ENCODE measurements around the gene GNG7. TPM values are rescaled to one million over a fixed set of nuclear protein-coding genes. Genes with fewer than 3 reads are reported as not detected.
"Not testable (repeated sequence)": the region's sequence is repeated elsewhere in the genome, so short reads cannot be mapped to it uniquely, and the experiment has no call there.

Gene GNG7
- total RNA-seq, 2 experiments from 2014 or later, result not detected

- peaks cover 18% of the 10 kb centered on the region for H3K4me1 Mint-ChIP-seq
- ATAC-seq (peak; percentile 2), DNase-seq (peak; percentile 78)
- H3K4me3 Mint-ChIP-seq, result peak overlapping the region; percentile 100
- H3K36me3 Mint-ChIP-seq, result peaks cover 24% of the 10 kb centered on the region
- H3K9me3 Mint-ChIP-seq (ENCODE audit: low read depth), result no peaks in the 10 kb centered on the region
- peaks cover 3% of the 10 kb centered on the region for H3K27me3 Mint-ChIP-seq
- CTCF ChIA-PET, result interaction anchor here (0.8 to 6.2 kb wide), 11 partner anchors 18 to 161 kb away, joined by 3 to 257 read pairs (median 12); partner anchors contain the start of gene LMNB2
- peak overlapping the region; percentile 65 for H3K27ac Mint-ChIP-seq
These were observed 227.3 kb downstream of the GNG7 start for GRCh38 chr19:2475018-2475701.

GRCh38 chr19:2474232-2475017, 228.1 kb downstream of the GNG7 start:
- peak overlapping the region; percentile 100 for H3K4me3 Mint-ChIP-seq
- ATAC-seq, result peak; percentile 38
- H3K27me3 Mint-ChIP-seq, result peaks cover 3% of the 10 kb centered on the region
- no peaks in the 10 kb centered on the region for H3K9me3 Mint-ChIP-seq (ENCODE audit: low read depth)
- CTCF ChIA-PET, result interaction anchor here (0.6 to 9.0 kb wide), 12 partner anchors 10 to 235 kb away, joined by 3 to 257 read pairs (median 8); no protein-coding TSS in a partner anchor
- peaks cover 24% of the 10 kb centered on the region for H3K36me3 Mint-ChIP-seq
- peak; percentile 90 for DNase-seq
- H3K4me1 Mint-ChIP-seq, result peaks cover 20% of the 10 kb centered on the region
- H3K27ac Mint-ChIP-seq, result peak overlapping the region; percentile 54

GRCh38 chr19:2469915-2470200, 232.6 kb downstream of the GNG7 start:
- H3K4me3 Mint-ChIP-seq; ATAC-seq; H3K27ac Mint-ChIP-seq; H3K36me3 Mint-ChIP-seq; H3K9me3 Mint-ChIP-seq (ENCODE audit: low read depth); H3K27me3 Mint-ChIP-seq; DNase-seq: not testable (repeated sequence)
- CTCF ChIA-PET, result interaction anchor here (1.0 to 9.0 kb wide), 4 partner anchors 109 to 280 kb away, joined by 3 to 88 read pairs (median 29); no protein-coding TSS in a partner anchor
- peaks cover 19% of the 10 kb centered on the region for H3K4me1 Mint-ChIP-seq

- Mint-ChIP-seq H3K27me3 (peaks cover 3% of the 10 kb centered on the region), H3K27ac (peak overlapping the region; percentile 42), H3K4me1 (peaks cover 16% of the 10 kb centered on the region), H3K4me3 (no peak overlapping the region), H3K36me3 (no peaks in the 10 kb centered on the region), H3K9me3 (ENCODE audit: low read depth) (no peaks in the 10 kb centered on the region)
- CTCF ChIA-PET, result interaction anchor here (1.0 to 9.0 kb wide), 8 partner anchors 110 to 280 kb away, joined by 3 to 88 read pairs (median 3); no protein-coding TSS in a partner anchor
- ATAC-seq (peak; percentile 51), DNase-seq (peak; percentile 62)
These were observed 233.2 kb downstream of the GNG7 start for GRCh38 chr19:2469102-2469914.

- CTCF ChIA-PET, result interaction anchor here (0.6 to 9.0 kb wide), 9 partner anchors 105 to 169 kb away, joined by 3 to 88 read pairs (median 3); no protein-coding TSS in a partner anchor
- no peak for ATAC-seq
- Mint-ChIP-seq H3K27me3 (peaks cover 3% of the 10 kb centered on the region), H3K9me3 (ENCODE audit: low read depth) (no peaks in the 10 kb centered on the region), H3K4me3 (no peak overlapping the region), H3K4me1 (peaks cover 13% of the 10 kb centered on the region), H3K27ac (peak overlapping the region; percentile 39), H3K36me3 (no peaks in the 10 kb centered on the region)
- DNase-seq, result no peak
These were observed 233.9 kb downstream of the GNG7 start for GRCh38 chr19:2468596-2468995.

GRCh38 chr19:2464389-2464788, 238.1 kb downstream of the GNG7 start:
- H3K4me1 Mint-ChIP-seq, result peaks cover 19% of the 10 kb centered on the region
- no peak for ATAC-seq
- H3K9me3 Mint-ChIP-seq (ENCODE audit: low read depth), result no peaks in the 10 kb centered on the region
- no peak for DNase-seq
- CTCF ChIA-PET, result interaction anchor here (0.8 to 5.0 kb wide), 5 partner anchors 10 to 173 kb away, joined by 3 to 28 read pairs (median 4); partner anchors contain the start of gene GADD45B
- no peaks in the 10 kb centered on the region for H3K36me3 Mint-ChIP-seq
- no peak overlapping the region for H3K27ac Mint-ChIP-seq
- no peaks in the 10 kb centered on the region for H3K27me3 Mint-ChIP-seq
- H3K4me3 Mint-ChIP-seq, result no peak overlapping the region

- H3K4me1 Mint-ChIP-seq, result peaks cover 13% of the 10 kb centered on the region
- ATAC-seq; H3K27me3 Mint-ChIP-seq; H3K9me3 Mint-ChIP-seq (ENCODE audit: low read depth); H3K36me3 Mint-ChIP-seq; DNase-seq; H3K27ac Mint-ChIP-seq: not testable (repeated sequence)
- CTCF ChIA-PET, result interaction anchor here (1.1 to 5.0 kb wide), 6 partner anchors 10 to 157 kb away, joined by 3 to 28 read pairs (median 6); no protein-coding TSS in a partner anchor
- peak overlapping the region; percentile 11 for H3K4me3 Mint-ChIP-seq
These were observed 238.8 kb downstream of the GNG7 start for GRCh38 chr19:2463694-2464093.

GRCh38 chr19:2462635-2463421, 239.7 kb downstream of the GNG7 start:
- Mint-ChIP-seq H3K9me3 (ENCODE audit: low read depth) (no peaks in the 10 kb centered on the region), H3K4me1 (peaks cover 10% of the 10 kb centered on the region), H3K27ac (peak overlapping the region; percentile 89), H3K36me3 (no peaks in the 10 kb centered on the region), H3K4me3 (peak overlapping the region; percentile 89), H3K27me3 (no peaks in the 10 kb centered on the region)
- ATAC-seq, result no peak
- DNase-seq, result no peak
- CTCF ChIA-PET, result interaction anchor here (0.7 to 5.0 kb wide), 11 partner anchors 11 to 174 kb away, joined by 3 to 28 read pairs (median 4); partner anchors contain the start of genes GADD45B and TIMM13

- CTCF ChIA-PET, result interaction anchor here (0.7 to 5.0 kb wide), 8 partner anchors 14 to 374 kb away, joined by 3 to 28 read pairs (median 5); partner anchors contain the start of genes GADD45B and TIMM13
- DNase-seq (peak; percentile 85), ATAC-seq (peak; percentile 86)
- H3K4me3 Mint-ChIP-seq, result peak overlapping the region; percentile 89
- H3K36me3 Mint-ChIP-seq, result peaks cover 3% of the 10 kb centered on the region
- H3K27ac Mint-ChIP-seq, result peak overlapping the region; percentile 89
- H3K4me1 Mint-ChIP-seq, result peaks cover 15% of the 10 kb centered on the region
- H3K9me3 Mint-ChIP-seq (ENCODE audit: low read depth), result no peaks in the 10 kb centered on the region
- no peaks in the 10 kb centered on the region for H3K27me3 Mint-ChIP-seq
These were observed 240.5 kb downstream of the GNG7 start for GRCh38 chr19:2461751-2462634.
